COLO668 (cell line): Measurements from ENCODE around the gene MACROD2.

Experiments
- DNase-seq: peaks from one replicate; lab custom pipeline; 2025; ENCODE audit not compliant: unreplicated experiment; lab: John Stamatoyannopoulos, UW

MACROD2 gene

DNA sequence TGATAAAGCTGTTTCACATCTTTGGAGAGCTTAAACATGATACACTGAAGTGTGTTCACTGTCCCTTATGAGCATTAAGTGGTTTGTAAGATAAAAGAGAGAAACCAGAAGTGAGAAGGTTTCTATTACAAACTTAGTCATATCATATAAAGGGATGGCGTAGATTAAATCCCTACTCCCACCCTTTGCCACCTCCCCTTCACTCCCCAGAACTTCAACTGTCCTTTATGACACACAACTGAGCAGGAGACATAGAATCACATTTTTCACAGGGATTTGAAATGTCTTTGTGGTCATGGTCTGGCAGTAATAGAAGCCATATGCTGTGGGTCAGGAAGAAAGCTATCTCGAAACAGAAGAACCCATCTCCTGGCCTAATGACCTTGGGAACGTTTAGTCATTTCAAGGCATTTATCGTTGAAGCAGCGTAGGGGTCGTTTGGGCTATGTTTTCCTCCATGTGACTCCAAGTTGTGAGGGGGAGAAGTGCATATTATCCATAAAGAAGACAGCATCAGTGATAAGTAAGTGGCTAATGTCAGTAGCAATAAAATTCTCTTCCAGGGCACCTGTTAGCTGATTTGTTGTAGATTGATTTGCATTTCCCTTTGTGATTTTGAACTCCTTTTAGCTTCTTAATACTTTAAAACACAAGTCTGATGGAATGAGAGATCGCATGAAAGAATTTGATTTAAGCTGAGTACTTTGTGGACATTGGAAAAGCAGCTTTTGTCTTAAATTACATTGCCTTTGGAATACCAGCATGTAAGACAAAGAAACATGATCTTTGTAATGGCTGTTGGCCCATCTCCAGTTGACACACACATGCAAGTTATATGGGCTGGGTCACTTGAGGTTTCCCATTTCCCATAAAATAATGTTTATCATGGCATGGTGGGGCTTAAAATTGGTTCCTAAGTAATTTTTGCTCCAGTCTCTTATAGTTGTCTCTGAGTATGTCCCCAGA, 843.6 kb downstream of the MACROD2 start:
- DNase-seq: no peak

DNA sequence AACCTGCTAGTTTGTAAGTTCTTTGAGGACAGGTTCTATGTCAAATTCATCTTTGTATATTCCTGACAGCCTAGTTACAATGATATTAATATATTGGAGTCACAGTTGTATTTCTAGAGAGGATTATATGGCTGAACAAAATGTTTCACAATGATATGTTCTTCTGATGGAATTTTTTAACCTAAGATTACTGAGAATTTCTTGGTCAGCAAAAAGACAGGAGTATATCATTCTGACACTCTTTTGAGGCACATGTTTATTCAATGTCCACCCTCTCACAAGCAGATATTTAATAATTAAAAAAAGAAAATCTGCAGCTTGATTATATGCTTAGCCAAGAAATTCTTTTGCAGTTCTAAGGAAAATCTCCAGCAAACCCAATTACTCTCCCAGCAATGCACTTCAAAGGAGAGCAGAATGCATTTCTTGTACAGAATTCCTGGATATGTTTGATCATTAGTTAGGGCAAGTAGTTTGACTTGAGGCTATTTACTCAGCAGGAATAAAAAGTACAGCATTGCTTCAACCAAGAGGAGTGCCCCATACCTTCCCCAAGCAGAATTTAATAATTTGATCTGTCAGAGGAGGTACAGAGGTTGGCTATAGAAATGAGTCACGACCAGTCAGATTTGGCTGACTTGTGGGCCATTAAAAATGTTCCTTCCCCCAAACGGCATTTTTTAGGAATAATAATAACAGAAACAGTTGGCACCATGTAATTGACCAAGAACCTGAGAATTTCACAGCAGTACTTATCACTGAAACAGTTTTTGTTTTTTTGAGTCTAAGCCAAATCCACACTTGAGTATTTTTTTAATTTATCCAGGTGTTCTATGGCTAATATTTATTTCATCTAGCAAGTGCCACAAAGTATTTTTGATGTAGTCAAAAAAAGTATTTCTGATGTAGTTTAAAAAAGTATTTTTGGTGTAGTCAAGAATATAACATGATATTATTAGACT, 850.2 kb downstream of the MACROD2 start:
- DNase-seq: no peak

DNA sequence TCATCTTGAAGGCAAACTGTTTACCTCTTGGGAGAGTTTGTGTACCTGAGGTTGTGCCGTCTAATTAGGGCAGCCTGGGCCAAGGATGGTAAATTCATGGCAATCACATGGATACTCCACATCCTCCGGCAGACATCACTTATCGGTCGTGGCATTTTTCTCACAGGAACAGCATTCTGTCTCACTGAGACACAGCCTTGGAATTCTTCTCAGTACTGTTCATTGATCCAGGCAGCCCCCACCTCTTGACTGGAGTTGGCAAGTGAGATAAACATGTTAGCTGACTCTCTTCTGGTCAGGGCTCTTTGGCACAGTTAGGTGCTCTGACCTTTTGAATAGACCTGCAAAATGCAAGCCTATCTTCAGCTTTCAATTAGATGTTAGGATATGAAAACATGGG, 853.5 kb downstream of the MACROD2 start:
- DNase-seq: no peak

DNA sequence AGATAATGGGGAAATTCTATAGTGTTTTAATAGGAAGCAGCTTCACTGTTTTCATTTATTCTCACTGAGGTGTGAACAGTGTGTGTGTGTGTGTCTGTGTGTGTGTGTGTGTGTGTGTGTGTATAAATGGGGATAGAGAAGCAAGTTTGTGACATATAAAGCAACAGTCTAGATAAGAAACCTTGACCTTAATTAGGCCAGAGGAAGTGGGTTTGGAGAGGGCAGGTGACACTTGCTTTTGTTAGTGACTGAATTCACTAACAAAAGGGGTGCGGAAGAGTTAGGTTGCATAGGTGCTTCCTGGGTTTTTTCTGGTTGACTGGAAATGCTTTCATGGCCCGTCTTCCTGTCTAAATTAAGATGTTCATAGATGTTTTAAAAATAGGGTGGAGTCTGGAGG, 857.8 kb downstream of the MACROD2 start:
- peak; percentile 37 for DNase-seq

DNA sequence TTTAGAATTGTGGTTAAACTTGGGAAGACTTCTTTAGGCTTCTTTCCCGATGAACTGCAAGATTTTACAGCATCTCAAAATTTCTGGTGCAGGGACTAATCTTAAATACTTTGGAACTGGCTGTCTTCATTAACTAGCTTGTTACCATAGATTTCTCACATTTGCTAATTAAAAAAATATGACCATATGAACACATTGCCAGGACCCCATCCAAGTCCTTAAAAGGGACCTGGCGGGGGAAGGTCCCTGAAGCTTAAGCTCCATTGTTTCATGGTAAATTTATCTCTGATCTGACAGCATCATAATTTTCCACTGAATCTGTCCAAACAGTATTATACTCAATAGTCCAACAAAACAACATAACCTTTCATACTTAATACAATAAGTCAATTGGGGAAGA, 859.9 kb downstream of the MACROD2 start:
- no peak for DNase-seq

DNA sequence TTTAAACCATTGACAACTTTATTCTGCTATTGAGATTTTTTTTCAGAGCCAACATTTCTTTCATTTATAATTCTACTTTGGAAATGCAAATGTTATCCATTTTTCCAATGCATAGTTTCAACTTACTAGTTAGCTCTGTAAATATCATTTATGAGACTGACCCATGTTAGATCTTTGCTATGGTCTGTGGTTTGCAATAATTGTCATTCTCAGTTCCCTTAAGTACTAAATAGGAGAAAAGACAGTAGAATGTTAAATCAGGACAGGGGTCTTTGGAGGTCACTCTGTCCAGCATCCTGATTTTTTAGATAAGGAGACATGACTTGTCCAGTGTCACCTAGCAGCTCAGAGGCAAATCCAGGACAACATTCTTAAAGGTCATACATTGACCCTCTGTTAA, 864.3 kb downstream of the MACROD2 start:
- no peak for DNase-seq

DNA sequence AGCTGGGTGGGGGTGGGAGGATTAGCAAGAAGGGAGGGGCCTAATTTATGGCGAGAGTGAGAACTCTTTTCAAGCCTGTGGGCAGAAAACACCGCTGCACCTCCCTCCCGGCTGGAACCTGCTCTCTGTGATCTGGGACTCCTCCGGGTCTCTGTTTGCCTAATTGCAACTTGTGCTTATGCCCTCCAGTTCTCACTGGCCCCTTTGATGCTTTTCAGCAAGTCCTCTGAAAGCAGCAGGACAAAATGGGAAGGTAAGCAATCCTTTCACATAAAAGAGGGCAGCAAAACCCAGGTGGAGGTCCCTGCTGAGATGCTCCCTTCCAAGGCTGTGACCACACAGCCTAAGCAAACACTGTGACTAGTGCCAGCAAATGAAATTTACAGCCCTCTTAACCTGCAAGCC, 865.1 kb downstream of the MACROD2 start:
- peak; percentile 83 for DNase-seq

DNA sequence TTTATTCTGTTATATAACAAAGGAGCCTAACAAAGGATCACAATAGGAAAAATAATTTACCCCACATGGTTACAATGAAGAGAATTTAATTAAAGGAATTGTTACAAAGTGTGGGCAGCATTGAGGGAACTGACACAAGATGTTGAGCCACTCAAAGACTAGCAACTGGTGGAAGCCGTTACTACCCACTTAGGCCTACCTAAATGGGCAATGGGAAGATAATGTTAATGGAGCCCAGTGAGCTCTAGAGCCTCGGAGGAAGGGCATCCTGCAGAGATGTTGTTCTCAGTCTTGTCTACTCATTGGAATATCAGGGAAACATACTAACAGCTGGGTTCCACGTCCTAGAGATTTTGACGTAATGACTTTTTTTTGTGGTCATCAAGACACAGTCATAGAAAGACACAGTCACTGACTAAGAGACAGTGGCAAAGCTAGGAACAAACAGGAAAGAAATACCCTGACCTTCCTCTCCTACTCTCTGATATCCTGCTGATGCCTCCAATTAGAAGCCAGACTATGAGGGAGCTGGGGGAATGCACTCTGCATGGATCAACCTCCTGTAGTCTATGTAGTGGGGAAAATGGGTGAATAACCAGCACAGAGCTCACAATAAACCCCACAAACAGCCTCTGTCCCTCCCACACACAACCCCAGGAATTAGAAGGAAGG, 865.8 kb downstream of the MACROD2 start:
- no peak for DNase-seq

DNA sequence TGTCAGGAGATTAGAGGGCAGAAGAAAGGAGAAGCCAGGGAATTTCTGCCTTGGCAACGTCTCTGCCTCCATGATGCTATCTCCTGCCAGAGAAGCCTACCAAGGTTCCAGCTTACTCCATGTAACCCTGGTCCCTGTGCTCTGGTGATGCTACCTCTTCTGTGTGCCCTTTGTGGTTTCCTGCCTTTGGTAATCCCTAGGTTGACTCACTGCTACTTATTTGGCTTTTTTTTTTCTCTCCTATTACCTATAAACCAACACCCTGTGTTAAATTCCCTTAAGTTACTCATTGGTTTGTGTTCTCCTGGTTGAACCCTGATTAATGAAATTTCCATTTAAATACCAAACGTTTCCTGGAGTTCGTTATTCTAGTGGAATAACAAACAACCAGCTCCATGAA, 869.9 kb downstream of the MACROD2 start:
- DNase-seq: no peak

DNA sequence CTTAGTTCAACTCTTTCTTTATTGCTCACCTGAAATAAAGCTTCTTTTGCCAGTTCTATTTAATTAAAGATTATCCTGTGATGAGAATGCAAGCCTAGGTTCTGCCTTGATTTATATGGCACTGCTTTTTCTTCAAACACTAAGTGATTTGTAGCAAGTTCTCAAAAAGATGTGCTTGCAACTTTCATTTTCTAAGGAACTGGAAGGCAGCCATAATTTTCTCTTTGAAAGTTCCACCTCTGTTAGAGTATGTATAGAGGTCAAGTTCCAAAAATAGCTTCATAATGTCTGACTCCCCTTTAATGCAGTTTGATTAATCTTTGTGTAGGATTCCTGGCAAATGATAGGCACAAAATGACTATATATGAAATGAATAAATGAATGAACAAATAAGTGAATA, 870.4 kb downstream of the MACROD2 start:
- no peak for DNase-seq

DNA sequence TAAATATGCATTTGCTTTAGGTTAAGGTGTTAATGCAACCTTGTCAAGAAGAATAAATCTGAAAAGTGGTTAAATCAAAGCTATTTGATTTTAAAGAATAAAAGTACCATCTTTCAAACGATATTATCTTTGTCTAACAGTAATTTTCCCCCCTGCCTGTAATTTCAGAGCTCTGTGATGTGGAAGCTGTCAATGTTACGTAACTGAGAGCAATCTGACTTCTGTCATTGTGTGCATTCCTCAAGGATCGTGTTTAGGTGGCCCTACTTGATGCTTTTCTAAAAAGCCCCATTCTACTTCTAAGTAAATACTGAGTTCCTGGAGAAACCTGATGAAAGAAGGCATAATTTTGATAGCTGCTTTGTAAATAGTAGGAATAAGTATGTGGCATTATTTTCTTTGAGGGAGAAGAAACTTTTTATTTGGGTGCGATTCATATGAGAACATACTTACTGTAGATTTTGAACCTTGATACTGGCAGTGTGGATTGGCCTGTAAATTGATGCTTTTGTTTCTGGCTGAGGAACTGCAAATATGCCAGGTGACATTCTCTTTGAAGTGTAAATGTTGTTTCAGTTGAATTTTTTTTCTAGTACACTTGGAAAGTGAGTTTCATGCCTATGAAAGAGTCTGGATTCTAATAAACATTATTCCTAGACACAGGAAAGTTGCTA, 871.7 kb downstream of the MACROD2 start:
- no peak for DNase-seq

DNA sequence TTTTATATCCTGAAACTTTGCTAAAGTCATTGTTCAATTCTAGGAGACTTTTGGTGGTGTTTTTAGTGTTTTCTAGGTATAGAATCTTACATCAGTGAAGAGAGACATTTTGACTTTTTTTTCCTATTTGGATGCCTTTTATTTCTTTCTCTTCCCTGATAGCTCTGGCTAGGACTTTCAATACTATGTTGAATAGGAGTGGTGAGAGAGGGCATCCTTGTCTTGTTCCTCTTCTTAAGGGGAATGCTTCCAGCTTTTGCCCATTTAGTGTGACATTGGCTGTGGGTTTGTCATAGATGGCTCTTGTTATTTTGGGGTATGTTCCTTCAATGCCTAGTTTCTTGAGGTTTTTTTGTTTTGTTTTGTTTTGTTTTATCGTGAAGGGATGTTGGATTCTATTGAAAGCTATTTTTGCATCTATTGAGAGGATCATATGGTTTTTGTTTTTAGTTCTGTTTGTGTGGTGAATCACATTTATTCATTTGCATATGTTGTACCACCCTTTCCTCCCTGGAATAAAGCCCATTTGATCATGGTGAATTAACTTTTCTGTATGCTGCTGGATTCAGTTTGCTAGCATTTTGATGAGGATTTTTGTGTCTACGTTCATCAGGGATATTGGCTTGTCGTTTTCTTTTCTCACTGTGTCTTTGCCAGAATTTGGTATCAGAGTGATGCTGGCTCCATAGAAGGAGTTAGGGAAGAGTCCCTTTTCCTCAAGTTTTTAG, 882.1 kb downstream of the MACROD2 start:
- DNase-seq: no peak

DNA sequence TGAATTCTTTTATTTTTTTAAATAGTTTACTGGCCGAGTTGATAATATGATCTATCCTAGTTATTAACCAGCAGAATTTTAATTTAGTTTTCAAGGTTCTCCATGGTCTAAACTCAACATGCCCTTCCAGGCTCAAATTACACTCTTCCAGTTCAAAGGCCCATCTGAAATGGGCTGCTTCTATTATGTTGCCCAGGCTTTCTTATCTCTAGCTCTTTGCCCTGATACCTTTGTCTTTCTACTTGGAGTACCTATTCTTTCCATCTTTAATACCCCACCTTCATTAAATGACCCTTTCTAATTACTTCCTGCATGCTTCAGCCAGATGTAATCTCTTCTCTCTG, 883.3 kb downstream of the MACROD2 start:
- DNase-seq: no peak

DNA sequence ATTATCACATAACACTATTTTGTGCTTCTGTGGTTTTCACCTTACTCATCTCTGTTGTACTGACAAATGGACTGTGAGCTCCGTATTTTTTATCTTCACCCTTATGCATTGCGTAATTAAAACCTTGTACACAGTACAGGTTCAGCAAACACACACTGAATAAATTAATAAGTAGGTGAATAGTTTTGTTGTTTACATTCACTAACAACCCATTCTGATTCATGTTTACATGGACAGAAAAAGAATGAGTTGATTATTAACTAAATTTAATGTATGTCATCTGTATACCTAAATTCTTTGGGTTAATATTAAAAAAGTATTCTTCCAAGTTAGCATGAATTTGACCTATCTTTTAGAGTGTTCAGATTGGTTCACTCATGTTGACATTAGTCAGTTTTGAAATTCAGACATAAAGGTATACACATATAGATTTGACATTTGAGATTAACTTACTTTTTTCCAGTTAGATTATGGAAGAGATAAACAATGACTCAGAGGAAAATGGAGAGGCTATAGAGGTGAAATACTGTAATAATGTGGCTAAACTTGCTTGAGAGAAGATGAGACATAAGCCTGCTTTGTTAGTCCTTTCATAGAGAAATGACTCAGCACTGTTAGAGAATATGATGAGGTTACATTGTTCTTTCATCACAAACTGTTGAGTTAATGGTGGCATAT, 883.8 kb downstream of the MACROD2 start:
- no peak for DNase-seq

DNA sequence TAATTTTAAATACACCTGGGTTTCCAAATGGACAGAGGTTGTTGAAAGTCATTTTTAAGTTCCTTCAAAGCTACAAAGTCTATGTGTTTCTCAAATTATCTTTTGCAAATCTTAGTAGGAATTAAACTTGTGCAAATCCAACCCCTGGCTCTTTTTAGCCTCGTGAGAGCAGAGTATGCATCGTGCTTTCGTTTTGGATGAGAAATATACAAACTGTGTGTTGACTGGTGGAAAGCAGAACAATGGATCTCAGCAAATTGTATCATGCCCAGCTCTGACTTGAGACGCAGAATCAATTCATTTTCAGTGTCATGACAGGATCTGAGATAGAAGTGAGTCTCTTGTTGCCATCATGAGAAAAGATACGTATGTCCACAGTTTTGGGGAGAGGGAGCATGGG, 884.5 kb downstream of the MACROD2 start:
- no peak for DNase-seq

DNA sequence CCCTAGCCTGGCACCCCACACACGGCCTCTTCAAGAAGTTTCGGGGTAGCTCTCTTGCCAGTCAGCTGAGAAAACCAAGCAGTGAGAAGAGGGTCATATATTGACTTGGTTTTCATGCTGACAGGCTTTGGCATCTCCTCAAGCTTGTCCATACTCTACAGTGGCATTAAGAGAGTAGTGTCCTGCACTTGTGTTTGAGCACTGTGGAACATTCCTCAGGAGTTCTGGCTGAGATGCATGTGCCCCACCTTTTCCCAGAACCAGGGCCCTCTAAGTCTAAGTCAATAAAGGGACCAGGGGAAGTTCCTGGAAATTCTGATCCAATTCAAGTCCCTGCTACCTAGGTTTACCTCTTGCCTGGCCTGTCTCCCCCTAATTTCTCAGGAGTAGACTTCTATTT, 886.2 kb downstream of the MACROD2 start:
- DNase-seq: no peak

DNA sequence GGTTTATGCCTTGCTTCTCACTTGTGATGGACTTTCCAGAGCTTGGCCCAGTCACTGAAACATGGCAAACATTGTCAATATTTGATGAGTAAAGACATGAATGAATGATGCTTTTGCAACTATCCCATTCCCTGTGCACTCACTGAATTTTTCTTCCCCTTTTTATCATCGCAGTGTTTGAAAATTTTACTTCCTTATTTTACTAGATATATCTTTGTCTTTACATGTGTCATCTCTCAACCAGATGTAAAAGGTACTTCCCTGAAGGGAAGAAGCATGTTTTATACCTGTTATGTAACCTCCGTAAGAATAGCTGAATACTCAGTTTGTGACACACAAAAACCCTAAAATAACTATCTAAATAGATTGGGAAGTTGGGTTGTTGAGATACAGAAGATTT, 886.8 kb downstream of the MACROD2 start:
- no peak for DNase-seq

DNA sequence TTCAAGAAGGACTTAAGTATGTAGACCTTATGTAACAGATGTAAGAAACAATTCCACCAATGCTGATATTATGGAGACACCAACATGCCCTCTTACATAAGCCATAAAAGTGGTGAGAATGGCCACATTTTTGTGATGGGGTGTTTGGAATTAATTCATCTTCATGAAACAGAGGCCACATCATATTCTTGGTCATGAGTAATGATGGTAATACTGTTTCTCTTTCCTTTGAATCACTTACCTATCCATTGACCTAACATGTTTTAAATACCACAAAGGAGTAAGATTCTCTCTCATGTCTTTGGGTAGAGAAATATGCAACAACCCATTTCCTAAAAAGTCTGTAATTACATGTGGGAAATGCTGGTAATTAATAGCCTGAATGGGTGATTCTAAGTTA, 887.5 kb downstream of the MACROD2 start:
- no peak for DNase-seq

DNA sequence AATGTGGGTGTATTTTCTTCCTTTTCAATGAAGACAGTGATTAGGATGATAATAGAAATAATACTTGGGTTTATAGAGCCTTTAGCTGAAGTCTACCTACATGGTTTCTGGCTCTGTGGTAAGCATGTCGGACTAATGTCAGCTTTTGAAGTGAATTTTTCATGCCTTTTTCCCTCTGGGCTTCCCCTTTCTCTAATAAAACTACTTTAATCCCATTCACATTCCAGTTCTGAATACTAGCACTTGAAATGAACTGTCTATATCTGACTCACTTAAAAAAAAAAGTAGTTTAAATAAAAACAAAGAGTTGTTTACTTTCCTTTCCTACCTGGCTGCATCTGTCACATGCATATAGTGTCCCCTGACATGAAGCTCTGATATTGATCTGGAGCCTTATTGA, 888.0 kb downstream of the MACROD2 start:
- DNase-seq: no peak

DNA sequence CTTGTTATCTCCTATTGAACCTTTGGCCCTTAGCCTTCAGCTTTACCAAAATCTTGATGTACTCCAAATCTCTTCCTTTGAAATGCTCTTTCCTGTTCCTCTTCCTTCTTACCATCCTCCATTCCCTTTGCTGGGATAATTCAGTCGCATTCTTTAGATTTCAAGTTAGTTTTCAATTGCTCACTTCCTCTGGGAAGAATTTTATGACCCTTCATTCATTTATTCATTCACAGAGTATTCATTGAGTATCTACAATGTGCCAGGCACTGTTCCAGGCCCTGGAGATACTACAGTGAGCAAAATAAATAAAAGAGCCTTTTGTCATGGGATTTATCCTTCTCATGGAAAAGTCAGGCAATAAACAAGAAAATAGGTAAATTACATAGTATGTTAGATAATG, 890.3 kb downstream of the MACROD2 start:
- no peak for DNase-seq
